Neural cell (in vitro differentiated cells): ENCODE data around the gene SCARB1. TPM values are rescaled to one million over a fixed set of nuclear protein-coding genes. Genes with fewer than 3 reads are reported as not detected.

Experiments used
- H2AFZ ChIP-seq: fragments of 200-600, 300-800 bp; sonication (generic), shearing (Covaris generic); 2 replicates; pipeline ENCODE4 v1.6.0; 2014; ENCODE audit warnings: low read depth, mild to moderate bottlenecking, antibody characterized with exemption, low read length, moderate library complexity
- H3F3A ChIP-seq: fragments of 200-600 bp; shearing (Covaris generic); 2 replicates; pipeline ENCODE4 v1.6.1; 2016; ENCODE audit warnings: mild to moderate bottlenecking, moderate library complexity, mixed read lengths, antibody characterized with exemption, low read length; ENCODE audit not compliant: insufficient read depth, poor library complexity, severe bottlenecking
- H3K27ac ChIP-seq: fragments of 200-600, 300-800 bp; sonication (generic), shearing (Covaris generic); 2 replicates; pipeline ENCODE4 v1.5.1; 2014; ENCODE audit warnings: mild to moderate bottlenecking, low read length, moderate library complexity
- H3K27me3 ChIP-seq: fragments of 300-800, 200-600 bp; sonication (generic), shearing (Covaris generic); 2 replicates; pipeline ENCODE4 v1.6.0; 2014; ENCODE audit warnings: mild to moderate bottlenecking, low read depth, low read length, moderate library complexity; ENCODE audit not compliant: insufficient read depth
- H3K36me3 ChIP-seq: fragments of 300-800, 200-600 bp; sonication (generic), shearing (Covaris generic); 2 replicates; pipeline ENCODE4 v1.5.1; 2014; ENCODE audit warnings: mild to moderate bottlenecking, antibody characterized with exemption, low read length, moderate library complexity; ENCODE audit not compliant: insufficient read depth
- H3K4me2 ChIP-seq: fragments of 300-800, 200-600 bp; sonication (generic), shearing (Covaris generic); 2 replicates; pipeline ENCODE4 v1.6.0; 2014; ENCODE audit warnings: mild to moderate bottlenecking, low read length
- H3K4me3 ChIP-seq: fragments of 300-800, 200-600 bp; sonication (generic), shearing (Covaris generic); 2 replicates; pipeline ENCODE4 v1.5.1; 2014; ENCODE audit warnings: mild to moderate bottlenecking, low read length, moderate library complexity
- H3K79me2 ChIP-seq: fragments of 200-600 bp; shearing (Covaris generic); replicated peaks from 2 replicates; pipeline ENCODE4 v1.6.0; 2014; ENCODE audit warnings: mild to moderate bottlenecking, low read length, moderate library complexity; ENCODE audit not compliant: insufficient read depth
- H3K9ac ChIP-seq: fragments of 300-800, 200-600 bp; sonication (generic), shearing (Covaris generic); 2 replicates; pipeline ENCODE4 v1.6.1; 2016; ENCODE audit warnings: mild to moderate bottlenecking, low read length, mixed read lengths
- H3K9me2 ChIP-seq: fragments of 200-600 bp; shearing (Covaris generic); 2 replicates; pipeline ENCODE4 v1.6.1; 2016; ENCODE audit warnings: mild to moderate bottlenecking, low read length, mixed read lengths; ENCODE audit not compliant: insufficient read depth
- H3K9me3 ChIP-seq: fragments of 200-600, 300-800 bp; sonication (generic), shearing (Covaris generic); 2 replicates; pipeline ENCODE4 v1.6.1; 2016; ENCODE audit warnings: mild to moderate bottlenecking, mixed run types, low read length, moderate library complexity, mixed read lengths
- H4K20me1 ChIP-seq: fragments of 200-600 bp; shearing (Covaris generic); 2 replicates; pipeline ENCODE4 v1.6.1; 2016; ENCODE audit warnings: mild to moderate bottlenecking, mixed run types; ENCODE audit not compliant: insufficient read depth
- EP300 ChIP-seq: fragments of 450-650 bp; conservative IDR thresholded peaks from 2 replicates; pipeline ENCODE4 v1.6.1; 2014; ENCODE audit warnings: antibody characterized with exemption, mild to moderate bottlenecking, moderate library complexity; ENCODE audit not compliant: poor library complexity, severe bottlenecking
- EZH2 ChIP-seq: fragments of 200-600, 300-800 bp; shearing (Covaris generic), sonication (generic); IDR thresholded peaks from 2 replicates; pipeline ENCODE4 v1.6.1; 2014; ENCODE audit warnings: antibody characterized with exemption, low read length, borderline replicate concordance, mild to moderate bottlenecking; ENCODE audit not compliant: insufficient read depth, poor library complexity, severe bottlenecking
- MXI1 ChIP-seq: fragments of 450-650 bp; conservative IDR thresholded peaks from 2 replicates; pipeline ENCODE4 v1.6.1; 2014; ENCODE audit warnings: antibody characterized with exemption, mild to moderate bottlenecking; ENCODE audit not compliant: poor library complexity, severe bottlenecking
- POLR2AphosphoS5 ChIP-seq: IDR thresholded peaks from 2 replicates; pipeline ENCODE4 v1.6.1; 2012
- RAD21 ChIP-seq: fragments of 450-650 bp; conservative IDR thresholded peaks from 2 replicates; pipeline ENCODE4 v1.6.1; 2014; ENCODE audit warnings: antibody characterized with exemption, mild to moderate bottlenecking, moderate library complexity
- REST ChIP-seq: IDR thresholded peaks from 2 replicates; pipeline ENCODE4 v1.6.1; 2012; ENCODE audit warnings: borderline replicate concordance
- SMC3 ChIP-seq: fragments of 450-650 bp; conservative IDR thresholded peaks from 2 replicates; pipeline ENCODE4 v1.6.1; 2014; ENCODE audit warnings: antibody characterized with exemption, mild to moderate bottlenecking, moderate library complexity; ENCODE audit not compliant: poor library complexity
- TAF1 ChIP-seq: IDR thresholded peaks from 2 replicates; pipeline ENCODE4 v1.6.1; 2012; ENCODE audit warnings: low read depth
- polyA plus RNA-seq: library from polyadenylated mRNA; depleted of rRNA; stranded (reverse); fragments of >200 nt; gene quantifications from 2 replicates; pipeline ENCODE4 v1.2.3, GENCODE V29; 2014
- TF ChIP-seq, protein P1 (sequence below): fragments of 450-650 bp; IDR thresholded peaks from 2 replicates; pipeline ENCODE4 v1.5.1; 2014; ENCODE audit warnings: antibody characterized with exemption, mild to moderate bottlenecking, moderate library complexity; ENCODE audit not compliant: poor library complexity, severe bottlenecking

The SCARB1 gene
- polyA plus RNA-seq, 1 donor from 2014 or later: 5.8 TPM

- Histone ChIP-seq H4K20me1 (no peaks in the 10 kb centered on the region), H3K4me2 (no peak overlapping the region), H3K79me2 (no peaks in the 10 kb centered on the region), H3K9me3 (no peaks in the 10 kb centered on the region), H3K9ac (no peak overlapping the region), H3F3A (no peaks in the 10 kb centered on the region), H3K36me3 (no peaks in the 10 kb centered on the region), H3K9me2 (no peaks in the 10 kb centered on the region), H3K27me3 (peaks cover 7% of the 10 kb centered on the region), H3K27ac (no peak overlapping the region), H2AFZ (no peak overlapping the region), H3K4me3 (no peak overlapping the region)
- no peak for TF ChIP-seq REST
Measured at GRCh38 chr12:124866883-124867400, 3.3 kb upstream of the SCARB1 start.

DNA sequence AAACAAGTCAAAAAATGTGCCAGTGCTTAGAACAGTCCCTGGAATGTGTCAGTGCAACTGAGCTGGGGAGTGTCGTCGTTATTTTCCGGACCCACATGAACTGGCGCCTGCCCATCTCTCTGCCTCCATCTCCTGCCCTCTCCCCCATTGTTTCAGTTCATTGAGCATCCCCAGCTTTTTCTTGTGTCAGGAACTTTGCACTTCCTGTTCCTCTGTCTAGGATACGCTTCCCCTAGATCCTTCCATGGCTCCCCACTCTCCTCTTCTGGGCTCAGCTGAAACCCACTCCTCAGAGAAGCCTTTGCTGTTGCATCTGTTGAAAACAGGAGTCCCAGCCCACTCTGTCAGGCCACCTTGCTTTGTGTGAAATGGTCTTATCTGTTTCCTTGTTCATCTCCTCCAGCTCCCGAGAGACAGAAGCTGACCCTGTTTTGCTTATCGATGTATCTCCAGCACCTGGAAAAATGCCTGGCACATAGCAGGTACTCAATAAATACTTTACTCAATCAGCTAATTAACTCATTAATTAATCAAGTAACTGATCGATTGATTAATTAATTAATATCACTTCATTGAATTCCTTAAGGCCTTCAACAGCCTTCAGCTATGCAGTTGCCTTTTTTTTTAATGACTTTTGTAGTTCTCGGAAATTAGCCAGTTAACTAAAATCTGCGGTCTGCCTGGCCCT lies 2.7 kb upstream of the SCARB1 start:
- peaks cover 7% of the 10 kb centered on the region for H3K27me3 ChIP-seq
- H4K20me1 ChIP-seq: no peaks in the 10 kb centered on the region
- H2AFZ ChIP-seq: no peak overlapping the region
- no peaks in the 10 kb centered on the region for H3K36me3 ChIP-seq
- no peak overlapping the region for H3K27ac ChIP-seq
- H3K9me3 ChIP-seq: no peaks in the 10 kb centered on the region
- H3F3A ChIP-seq: no peaks in the 10 kb centered on the region
- no peak for TF ChIP-seq SMC3
- no peak for TF ChIP-seq REST
- TF ChIP-seq RAD21: no peak
- TF ChIP-seq, protein P1, sequence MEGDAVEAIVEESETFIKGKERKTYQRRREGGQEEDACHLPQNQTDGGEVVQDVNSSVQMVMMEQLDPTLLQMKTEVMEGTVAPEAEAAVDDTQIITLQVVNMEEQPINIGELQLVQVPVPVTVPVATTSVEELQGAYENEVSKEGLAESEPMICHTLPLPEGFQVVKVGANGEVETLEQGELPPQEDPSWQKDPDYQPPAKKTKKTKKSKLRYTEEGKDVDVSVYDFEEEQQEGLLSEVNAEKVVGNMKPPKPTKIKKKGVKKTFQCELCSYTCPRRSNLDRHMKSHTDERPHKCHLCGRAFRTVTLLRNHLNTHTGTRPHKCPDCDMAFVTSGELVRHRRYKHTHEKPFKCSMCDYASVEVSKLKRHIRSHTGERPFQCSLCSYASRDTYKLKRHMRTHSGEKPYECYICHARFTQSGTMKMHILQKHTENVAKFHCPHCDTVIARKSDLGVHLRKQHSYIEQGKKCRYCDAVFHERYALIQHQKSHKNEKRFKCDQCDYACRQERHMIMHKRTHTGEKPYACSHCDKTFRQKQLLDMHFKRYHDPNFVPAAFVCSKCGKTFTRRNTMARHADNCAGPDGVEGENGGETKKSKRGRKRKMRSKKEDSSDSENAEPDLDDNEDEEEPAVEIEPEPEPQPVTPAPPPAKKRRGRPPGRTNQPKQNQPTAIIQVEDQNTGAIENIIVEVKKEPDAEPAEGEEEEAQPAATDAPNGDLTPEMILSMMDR: no peak
- TF ChIP-seq EZH2: no peak
- no peak for TF ChIP-seq MXI1
- no peak for TF ChIP-seq POLR2AphosphoS5
- no peak for TF ChIP-seq TAF1
- TF ChIP-seq EP300: no peak
- H3K4me2 ChIP-seq: no peak overlapping the region
- H3K9ac ChIP-seq: no peak overlapping the region
- no peaks in the 10 kb centered on the region for H3K9me2 ChIP-seq
- H3K79me2 ChIP-seq: no peaks in the 10 kb centered on the region
- no peak overlapping the region for H3K4me3 ChIP-seq
